Lung (tissue), 12 donors: ENCODE results near the gene CYP24A1. TPM values are rescaled to one million over a fixed set of nuclear protein-coding genes. Genes with fewer than 3 reads are reported as not detected.

Experiments used
- ATAC-seq: fragments of 200-7000 bp; cut with Tn5 transposase; one replicate; pipeline ENCODE4 v1.9.1; 2020; ENCODE audit warnings: moderate number of reproducible peaks; ENCODE audit not compliant: insufficient read depth, low FRiP score
- DNase-seq, 3 donors: peaks; one replicate each; pipeline ENCODE4 v3.0.0-alpha.2; 2013 to 2017
- H3K27ac ChIP-seq, 2 donors: one replicate each; pipeline ENCODE4 v1.5.1; 2013; ENCODE audit warnings: mild to moderate bottlenecking in 2 of 2, moderate library complexity in 2 of 2, control low read depth in 1 of 2, inconsistent platforms in 1 of 2, low read depth in 1 of 2, low read length in 1 of 2
- H3K27me3 ChIP-seq, 3 donors: one replicate each; pipeline ENCODE4 v1.5.1; 2013; ENCODE audit warnings: low read length in 2 of 3; ENCODE audit not compliant: control insufficient read depth in 3 of 3, insufficient read depth in 3 of 3
- H3K36me3 ChIP-seq, 4 donors: one replicate each; pipeline ENCODE4 v1.5.1; 2013; ENCODE audit warnings: low read length in 4 of 4, mild to moderate bottlenecking in 1 of 4, moderate library complexity in 1 of 4; ENCODE audit not compliant: control insufficient read depth in 4 of 4, insufficient read depth in 4 of 4
- H3K4me1 ChIP-seq, 5 donors: one replicate each; pipeline ENCODE4 v1.5.1; 2013; ENCODE audit warnings: low read length in 5 of 5, mild to moderate bottlenecking in 2 of 5, moderate library complexity in 1 of 5; ENCODE audit not compliant: control insufficient read depth in 5 of 5, insufficient read depth in 5 of 5
- H3K4me3 ChIP-seq: one replicate; pipeline ENCODE4 v1.5.1; 2013; ENCODE audit warnings: mild to moderate bottlenecking, control low read depth, moderate library complexity
- H3K9ac ChIP-seq, 2 donors: one replicate each; pipeline ENCODE4 v1.5.1; 2013; ENCODE audit warnings: low read length in 2 of 2, control low read depth in 1 of 2; ENCODE audit not compliant: insufficient read depth in 1 of 2
- H3K9me3 ChIP-seq, 4 donors: one replicate each; pipeline ENCODE4 v1.5.1; 2013; ENCODE audit warnings: low read length in 3 of 4, mild to moderate bottlenecking in 1 of 4, moderate library complexity in 1 of 4; ENCODE audit not compliant: control insufficient read depth in 4 of 4, insufficient read depth in 3 of 4
- WGBS, 2 donors: extraction: QIAGEN DNeasy Blood & Tissue Kit; methylation state at CpG; one replicate each; pipeline ENCODE4 v1.1.7; 2013; 5-methylcytosine and 5-hydroxymethylcytosine counted together
- polyA plus RNA-seq, 2 donors: library from polyadenylated mRNA; stranded (reverse); fragments of 200-250 nt; gene quantifications; one replicate each; pipeline ENCODE4 v1.2.1, GENCODE V29; 2013
- total RNA-seq, 2 donors: library from RNA; depleted of rRNA in 1 of 2; stranded (reverse); fragments of >200 nt in 1 of 2; gene quantifications; one replicate each; pipeline ENCODE4 v1.2.1, GENCODE V29; 2014 to 2021
- TF ChIP-seq, protein P1 (sequence below): IDR thresholded peaks from 2 replicates; pipeline ENCODE4 v1.5.1; 2012; ENCODE audit warnings: mild to moderate bottlenecking; ENCODE audit errors: control extremely low read depth, extremely low read depth
- donor health status: control.
- donor health status: control.
- donor health status: Bipolar disorder and iron deficiency.
- donor health status: healthy.
- donor health status: DM: yes; HTN: yes; CAD: no.

The CYP24A1 gene
- total and polyA plus RNA-seq, 4 donors: 0.30 to 5.9 (median 1.1) TPM

DNA sequence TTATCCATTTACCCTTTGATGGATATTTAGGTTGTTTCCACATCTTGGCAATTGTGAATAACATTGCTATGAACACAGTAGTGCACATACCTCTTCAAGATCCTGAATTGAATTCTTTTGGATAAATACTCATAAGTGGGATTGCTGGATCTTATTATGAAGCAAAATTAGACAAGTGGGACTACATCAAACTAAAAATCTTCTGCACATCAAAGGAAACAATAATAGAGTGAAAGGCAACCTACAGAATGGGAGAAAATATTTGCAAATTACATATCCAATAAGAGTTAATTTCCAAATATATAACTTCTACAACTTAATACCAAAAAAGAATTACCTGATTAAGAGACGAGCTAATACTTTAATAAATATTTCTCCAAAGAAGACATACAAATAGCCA, 65.0 kb downstream of the CYP24A1 start:
- Histone ChIP-seq H3K4me3 (no peak overlapping the region), H3K27ac (no peak overlapping the region), H3K9me3 (no peaks in the 10 kb centered on the region), H3K36me3 (no peaks in the 10 kb centered on the region), H3K4me1 (no peaks in the 10 kb centered on the region), H3K9ac (no peak overlapping the region), H3K27me3 (no peaks in the 10 kb centered on the region)
- 86 to 88% methylated on average over 1 of the region's 1 CpG for WGBS, 2 donors
- no peak for ATAC-seq
- TF ChIP-seq, protein P1, sequence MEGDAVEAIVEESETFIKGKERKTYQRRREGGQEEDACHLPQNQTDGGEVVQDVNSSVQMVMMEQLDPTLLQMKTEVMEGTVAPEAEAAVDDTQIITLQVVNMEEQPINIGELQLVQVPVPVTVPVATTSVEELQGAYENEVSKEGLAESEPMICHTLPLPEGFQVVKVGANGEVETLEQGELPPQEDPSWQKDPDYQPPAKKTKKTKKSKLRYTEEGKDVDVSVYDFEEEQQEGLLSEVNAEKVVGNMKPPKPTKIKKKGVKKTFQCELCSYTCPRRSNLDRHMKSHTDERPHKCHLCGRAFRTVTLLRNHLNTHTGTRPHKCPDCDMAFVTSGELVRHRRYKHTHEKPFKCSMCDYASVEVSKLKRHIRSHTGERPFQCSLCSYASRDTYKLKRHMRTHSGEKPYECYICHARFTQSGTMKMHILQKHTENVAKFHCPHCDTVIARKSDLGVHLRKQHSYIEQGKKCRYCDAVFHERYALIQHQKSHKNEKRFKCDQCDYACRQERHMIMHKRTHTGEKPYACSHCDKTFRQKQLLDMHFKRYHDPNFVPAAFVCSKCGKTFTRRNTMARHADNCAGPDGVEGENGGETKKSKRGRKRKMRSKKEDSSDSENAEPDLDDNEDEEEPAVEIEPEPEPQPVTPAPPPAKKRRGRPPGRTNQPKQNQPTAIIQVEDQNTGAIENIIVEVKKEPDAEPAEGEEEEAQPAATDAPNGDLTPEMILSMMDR: no peak
- DNase-seq: no peak

DNA sequence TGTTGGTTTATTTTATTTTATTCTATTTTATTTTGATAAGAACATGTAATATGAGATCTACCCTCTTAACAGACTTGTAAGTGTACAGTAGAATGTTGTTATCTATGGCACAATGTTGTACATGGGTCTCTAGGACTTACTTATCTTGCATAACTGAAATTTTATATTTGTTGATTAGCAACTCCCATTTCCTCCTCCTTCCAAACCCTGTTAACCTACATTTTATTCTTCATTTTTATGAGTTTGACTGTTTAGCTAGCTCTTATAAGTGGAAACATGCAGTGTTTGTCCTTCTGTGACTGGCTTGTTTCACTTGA, 65.5 kb downstream of the CYP24A1 start:
- ATAC-seq: no peak
- DNase-seq: no peak
- Histone ChIP-seq H3K27ac (no peak overlapping the region), H3K9me3 (no peaks in the 10 kb centered on the region), H3K36me3 (no peaks in the 10 kb centered on the region), H3K4me1 (no peaks in the 10 kb centered on the region), H3K9ac (no peak overlapping the region), H3K4me3 (no peak overlapping the region), H3K27me3 (no peaks in the 10 kb centered on the region)
- TF ChIP-seq, protein P1: no peak

DNA sequence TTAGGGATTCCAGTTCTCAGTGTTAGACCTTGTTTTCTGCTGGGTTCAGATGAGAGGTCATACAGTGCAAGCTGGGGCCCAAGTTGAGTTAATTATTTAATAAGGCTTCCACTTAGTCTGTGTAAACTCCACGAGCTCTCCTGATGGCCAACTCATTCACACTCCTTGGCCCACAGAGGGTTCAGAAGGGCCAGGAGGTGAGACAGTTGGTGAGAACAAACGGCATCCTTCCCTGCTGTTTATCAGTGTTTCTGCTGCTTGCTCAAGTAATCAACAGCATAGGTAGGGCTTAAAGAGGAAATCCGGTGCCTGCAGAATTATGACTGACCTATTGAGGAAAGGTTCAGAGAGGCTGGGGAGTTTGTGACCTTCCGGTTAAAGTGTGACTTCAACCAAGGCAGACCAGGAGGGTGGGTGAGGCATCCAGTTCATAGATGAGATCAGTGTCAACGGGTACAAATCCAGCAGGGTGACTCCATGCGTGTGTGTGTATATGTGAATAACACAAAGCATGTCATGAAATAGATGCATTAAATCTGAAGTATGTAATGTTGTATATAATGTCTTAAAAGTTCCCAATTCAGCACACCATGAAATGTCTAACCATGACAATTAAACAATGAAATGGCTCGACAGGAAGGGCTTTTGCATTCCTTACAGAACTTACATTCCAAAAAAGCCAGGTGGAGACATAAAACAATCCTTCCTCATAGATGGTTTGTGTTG, 66.0 kb downstream of the CYP24A1 start:
- H3K27ac ChIP-seq: peak overlapping the region in 1 of 2 donors; percentile 72
- no peak overlapping the region for H3K4me3 ChIP-seq
- no peaks in the 10 kb centered on the region for H3K9me3 ChIP-seq
- no peaks in the 10 kb centered on the region for H3K27me3 ChIP-seq
- H3K36me3 ChIP-seq: no peaks in the 10 kb centered on the region
- WGBS, 2 donors: 51 to 82% methylated on average over 7 of the region's 7 CpGs
- DNase-seq (no peak), ATAC-seq (no peak)
- no peak overlapping the region for H3K9ac ChIP-seq
- H3K4me1 ChIP-seq: no peaks in the 10 kb centered on the region
- TF ChIP-seq, protein P1: no peak

DNA sequence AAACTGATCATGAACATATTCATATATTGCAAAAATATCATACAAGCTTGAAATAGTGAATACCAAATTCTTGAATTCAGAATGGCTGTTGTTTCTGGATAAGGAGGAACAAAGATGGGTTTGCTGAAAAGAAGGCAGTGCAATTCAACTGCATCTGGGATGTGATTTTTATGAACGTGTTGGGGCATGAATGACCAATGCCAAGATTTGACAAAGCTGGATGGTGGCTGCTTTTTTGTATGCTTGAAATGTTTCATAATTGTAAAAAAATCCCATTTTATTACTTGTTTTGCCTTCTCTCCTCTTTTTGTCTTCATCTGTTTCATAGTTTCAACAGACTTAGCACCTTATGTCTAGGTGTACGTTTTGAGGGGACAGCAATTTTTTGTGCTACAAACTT, 66.6 kb downstream of the CYP24A1 start:
- Histone ChIP-seq H3K36me3 (no peaks in the 10 kb centered on the region), H3K4me1 (peaks cover 0 to 2% (median 0%) of the 10 kb centered on the region in 5 donors), H3K9ac (no peak overlapping the region), H3K9me3 (no peaks in the 10 kb centered on the region), H3K27me3 (no peaks in the 10 kb centered on the region), H3K27ac (no peak overlapping the region), H3K4me3 (no peak overlapping the region)
- ATAC-seq (no peak), DNase-seq (no peak)
- TF ChIP-seq, protein P1: no peak
- WGBS, 2 donors: 65 to 88% methylated on average over 2 of the region's 2 CpGs
